ENCODE data around the gene CCDC126.
"Not testable (repeated sequence)": the region's sequence is repeated elsewhere in the genome, so short reads cannot be mapped to it uniquely, and the experiment has no call there.

The CCDC126 gene, protein sequence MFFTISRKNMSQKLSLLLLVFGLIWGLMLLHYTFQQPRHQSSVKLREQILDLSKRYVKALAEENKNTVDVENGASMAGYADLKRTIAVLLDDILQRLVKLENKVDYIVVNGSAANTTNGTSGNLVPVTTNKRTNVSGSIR

DNA sequence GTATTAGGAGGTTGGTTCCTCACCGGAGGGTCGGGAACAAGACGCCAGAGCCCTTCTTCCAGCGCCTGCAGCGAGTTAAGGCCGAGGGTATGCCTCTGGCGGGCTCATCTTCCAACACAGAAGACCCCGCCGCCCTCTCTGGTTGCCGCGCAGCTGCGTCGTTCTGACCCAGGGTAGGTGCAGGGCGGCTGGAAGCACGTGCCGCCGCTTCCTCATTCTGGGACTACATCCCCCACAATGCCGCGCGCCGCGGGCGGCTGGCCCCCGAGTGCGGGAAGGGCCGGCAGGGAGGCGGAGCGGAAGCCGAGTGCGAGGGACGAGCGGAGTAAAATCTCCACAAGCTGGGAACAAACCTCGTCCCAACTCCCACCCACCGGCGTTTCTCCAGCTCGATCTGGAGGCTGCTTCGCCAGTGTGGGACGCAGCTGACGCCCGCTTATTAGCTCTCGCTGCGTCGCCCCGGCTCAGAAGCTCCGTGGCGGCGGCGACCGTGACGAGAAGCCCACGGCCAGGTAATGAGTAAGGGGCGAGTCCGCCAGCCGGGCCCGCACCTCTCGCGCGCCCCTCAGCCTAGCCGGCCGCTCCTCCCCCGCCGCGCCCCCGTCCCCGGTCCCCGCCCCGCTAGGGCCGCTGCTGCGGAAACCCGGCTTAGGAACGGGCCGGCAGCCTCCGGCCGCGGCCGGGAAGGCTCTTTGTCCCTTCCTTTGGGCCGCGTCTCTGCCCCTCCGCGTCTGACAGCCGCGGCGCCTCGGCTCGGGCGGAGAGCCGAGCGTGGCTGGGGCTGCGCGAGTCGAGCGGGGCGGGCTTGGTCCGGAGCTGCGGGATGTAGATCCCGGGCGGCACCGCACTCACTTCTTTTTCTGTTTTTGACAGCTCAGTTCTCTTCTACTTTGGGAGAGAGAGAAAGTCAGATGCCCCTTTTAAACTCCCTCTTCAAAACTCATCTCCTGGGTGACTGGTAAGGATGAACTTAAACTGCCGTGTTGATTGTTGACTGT, at the start of gene CCDC126:
TSS of gene CCDC126 (plus strand) at position 289 of the 998 bp plus-strand sequence. CDS start 13,934 bp downstream, outside the sequence.
- TF ChIP-seq, protein P1, sequence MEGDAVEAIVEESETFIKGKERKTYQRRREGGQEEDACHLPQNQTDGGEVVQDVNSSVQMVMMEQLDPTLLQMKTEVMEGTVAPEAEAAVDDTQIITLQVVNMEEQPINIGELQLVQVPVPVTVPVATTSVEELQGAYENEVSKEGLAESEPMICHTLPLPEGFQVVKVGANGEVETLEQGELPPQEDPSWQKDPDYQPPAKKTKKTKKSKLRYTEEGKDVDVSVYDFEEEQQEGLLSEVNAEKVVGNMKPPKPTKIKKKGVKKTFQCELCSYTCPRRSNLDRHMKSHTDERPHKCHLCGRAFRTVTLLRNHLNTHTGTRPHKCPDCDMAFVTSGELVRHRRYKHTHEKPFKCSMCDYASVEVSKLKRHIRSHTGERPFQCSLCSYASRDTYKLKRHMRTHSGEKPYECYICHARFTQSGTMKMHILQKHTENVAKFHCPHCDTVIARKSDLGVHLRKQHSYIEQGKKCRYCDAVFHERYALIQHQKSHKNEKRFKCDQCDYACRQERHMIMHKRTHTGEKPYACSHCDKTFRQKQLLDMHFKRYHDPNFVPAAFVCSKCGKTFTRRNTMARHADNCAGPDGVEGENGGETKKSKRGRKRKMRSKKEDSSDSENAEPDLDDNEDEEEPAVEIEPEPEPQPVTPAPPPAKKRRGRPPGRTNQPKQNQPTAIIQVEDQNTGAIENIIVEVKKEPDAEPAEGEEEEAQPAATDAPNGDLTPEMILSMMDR (IDR thresholded peaks at IDR 0.05; ENCODE audit: unreplicated experiment in 3 of 3): no peak
- H3K27me3 Mint-ChIP-seq (ENCODE audit: low read depth): no peaks in the 10 kb centered on the region
- peak within 1 kb of the TSS; percentile 89 to 95 (median 93) for H3K27ac Mint-ChIP-seq
- H3K9me3 Mint-ChIP-seq: peaks cover 2% of the 10 kb centered on the region
- no peaks in the 10 kb centered on the region for H3K36me3 Mint-ChIP-seq (ENCODE audit: low read depth)
- H3K4me3 Mint-ChIP-seq: peak within 1 kb of the TSS; percentile 86 to 98 (median 88)
- H3K4me1 Mint-ChIP-seq: peaks cover 26% of the 10 kb centered on the region

DNA sequence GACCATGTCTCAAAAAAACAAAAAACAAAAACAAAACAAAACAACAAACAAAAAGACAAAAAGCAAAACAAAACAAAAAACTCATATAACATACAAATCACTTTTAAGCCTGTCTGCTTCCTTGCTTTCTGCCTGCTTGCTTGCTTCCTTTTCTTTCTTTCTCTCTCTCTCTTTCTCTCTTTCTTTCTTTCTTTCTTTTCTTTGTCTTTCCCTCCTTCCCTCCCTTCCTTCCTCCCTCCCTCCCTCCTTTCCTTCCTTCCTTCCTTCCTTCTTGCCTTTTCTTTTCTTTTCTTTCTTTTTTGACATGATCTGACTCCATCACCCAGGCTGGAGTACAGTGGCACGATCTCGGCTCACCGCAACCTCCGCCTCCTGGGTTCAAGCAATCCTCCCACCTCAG, 49.5 kb upstream of the CCDC126 start:
- TF ChIP-seq, protein P1 (IDR thresholded peaks at IDR 0.05; ENCODE audit: unreplicated experiment in 3 of 3): no peak
- Mint-ChIP-seq H3K9me3 (no peaks in the 10 kb centered on the region), H3K36me3 (ENCODE audit: low read depth) (no peaks in the 10 kb centered on the region), H3K27ac (no peak overlapping the region), H3K4me1 (no peaks in the 10 kb centered on the region), H3K27me3 (ENCODE audit: low read depth) (peaks cover 3% of the 10 kb centered on the region), H3K4me3 (no peak overlapping the region)

DNA sequence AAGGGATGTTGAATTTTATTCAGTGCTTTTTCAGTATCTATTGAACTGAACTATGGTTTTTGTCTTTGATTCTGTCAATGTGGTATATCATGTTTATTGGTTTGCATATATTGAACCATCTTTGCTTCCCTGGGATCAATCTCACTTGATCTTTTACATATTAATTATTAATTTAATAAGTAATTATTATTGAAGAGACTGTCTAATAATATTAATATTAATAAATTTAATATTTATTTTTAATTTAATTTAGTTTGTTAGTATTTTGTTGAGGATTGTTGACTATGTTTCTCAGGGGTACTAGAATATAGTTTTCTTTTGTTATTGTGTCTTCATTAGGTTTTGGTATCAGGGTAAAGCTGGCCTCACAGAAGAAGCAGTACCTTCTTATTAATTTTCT, 38.9 kb upstream of the CCDC126 start:
- TF ChIP-seq, protein P1 (IDR thresholded peaks at IDR 0.05; ENCODE audit: unreplicated experiment in 3 of 3): no peak
- Mint-ChIP-seq H3K27ac (no peak overlapping the region), H3K27me3 (ENCODE audit: low read depth) (no peaks in the 10 kb centered on the region), H3K4me1 (no peaks in the 10 kb centered on the region), H3K36me3 (ENCODE audit: low read depth) (no peaks in the 10 kb centered on the region), H3K4me3 (no peak overlapping the region), H3K9me3 (no peaks in the 10 kb centered on the region)

DNA sequence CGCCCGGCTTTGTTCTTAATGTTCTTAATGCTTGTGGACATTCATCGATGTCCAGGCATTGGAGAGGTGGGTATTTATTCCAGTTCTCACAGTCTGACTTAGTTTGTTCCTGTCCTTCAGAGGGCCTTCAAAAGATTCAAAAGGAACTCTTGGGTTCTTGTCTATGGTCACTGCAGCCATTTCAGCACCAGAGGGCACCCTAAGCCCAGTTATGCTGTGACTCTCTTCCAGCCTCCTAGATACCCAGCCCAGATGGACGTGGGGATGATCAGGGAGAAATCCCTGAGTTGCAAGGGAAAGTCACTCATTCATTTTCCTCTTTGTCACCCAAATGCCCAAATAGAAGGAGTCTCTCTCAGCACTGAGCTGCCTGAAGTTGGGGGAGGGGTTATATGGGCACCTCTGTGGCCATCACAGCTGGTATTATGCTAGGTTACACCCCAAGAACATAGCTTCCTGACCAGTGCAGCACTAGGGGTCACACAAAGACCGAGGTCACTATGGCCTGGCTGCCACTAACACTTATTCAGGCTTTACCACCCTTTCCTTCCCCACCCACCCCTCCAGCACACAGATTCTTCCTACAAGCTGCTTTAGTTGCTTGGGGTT, 26.5 kb upstream of the CCDC126 start:
- no peak overlapping the region for H3K4me3 Mint-ChIP-seq
- TF ChIP-seq, protein P1 (IDR thresholded peaks at IDR 0.05; ENCODE audit: unreplicated experiment in 3 of 3): peak; percentile 79 to 85 (median 84)
- H3K27ac Mint-ChIP-seq: no peak overlapping the region
- no peaks in the 10 kb centered on the region for H3K36me3 Mint-ChIP-seq (ENCODE audit: low read depth)
- H3K27me3 Mint-ChIP-seq (ENCODE audit: low read depth): peaks cover 4% of the 10 kb centered on the region
- no peaks in the 10 kb centered on the region for H3K4me1 Mint-ChIP-seq
- no peaks in the 10 kb centered on the region for H3K9me3 Mint-ChIP-seq

DNA sequence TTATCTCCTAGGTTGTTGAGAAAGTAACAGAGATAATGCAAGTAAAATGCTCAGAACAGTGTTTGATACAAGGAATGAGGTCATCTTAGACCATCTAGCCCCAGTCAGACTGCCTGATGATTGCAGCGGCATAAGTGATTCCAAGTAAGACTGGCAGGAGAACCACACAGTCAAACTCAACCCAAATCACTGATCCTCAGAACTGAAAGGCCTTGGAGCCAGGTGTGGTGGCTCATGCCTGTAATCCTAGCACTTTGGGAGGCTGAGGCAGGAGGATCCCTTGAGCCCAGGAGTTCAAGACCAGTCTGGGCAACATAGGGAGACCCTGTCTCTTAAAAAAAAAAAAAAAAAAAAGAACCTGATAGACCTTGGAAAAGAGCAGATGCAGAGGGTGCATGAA, 15.2 kb upstream of the CCDC126 start:
- H3K4me1 Mint-ChIP-seq; H3K9me3 Mint-ChIP-seq; H3K27ac Mint-ChIP-seq; H3K4me3 Mint-ChIP-seq; H3K36me3 Mint-ChIP-seq (ENCODE audit: low read depth); H3K27me3 Mint-ChIP-seq (ENCODE audit: low read depth): not testable (repeated sequence)

DNA sequence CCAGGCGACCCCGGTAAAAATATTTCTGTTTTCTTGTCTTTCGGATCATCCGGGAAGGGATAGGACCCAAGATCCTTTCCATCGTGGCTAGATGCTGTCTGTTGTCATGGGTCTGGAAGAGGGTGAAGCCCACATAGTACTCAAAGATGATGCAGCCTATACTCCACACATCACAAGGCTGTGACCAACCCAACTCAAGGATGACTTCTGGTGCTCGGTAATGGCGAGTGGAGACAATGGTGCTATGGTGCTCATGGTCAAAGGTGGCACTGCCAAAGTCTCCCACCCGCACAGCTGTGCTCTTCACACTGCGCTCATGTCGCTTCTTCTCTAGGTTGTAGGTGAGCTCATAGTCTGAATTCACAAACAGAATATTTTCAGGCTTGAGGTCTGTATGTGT, 11.9 kb upstream of the CCDC126 start:
- H3K27ac Mint-ChIP-seq; H3K4me3 Mint-ChIP-seq; H3K36me3 Mint-ChIP-seq (ENCODE audit: low read depth); H3K27me3 Mint-ChIP-seq (ENCODE audit: low read depth); H3K9me3 Mint-ChIP-seq; H3K4me1 Mint-ChIP-seq: not testable (repeated sequence)

Measured in nephron (organoid).